Tibial nerve (tissue), 4 donors: ENCODE measurements around the gene DPP10.

ENCODE experiments used
- EP300 ChIP-seq, 2 donors: sonication (generic); formaldehyde crosslinking; IDR thresholded peaks; one replicate each; pipeline ENCODE4 v1.6.1; 2017; ENCODE audit warnings: antibody characterized with exemption in 2 of 2, mild to moderate bottlenecking in 1 of 2
- POLR2A ChIP-seq, 2 donors: fragments of 450-650 bp; IDR thresholded peaks; one replicate each; pipeline ENCODE4 v1.6.1; 2017; ENCODE audit warnings: antibody characterized with exemption in 2 of 2, mild to moderate bottlenecking in 2 of 2, moderate library complexity in 2 of 2
- TF ChIP-seq, protein P1 (sequence below), 5 experiments: fragments of 200-600 bp in 3 of 5; fragments of 450-650 bp in 2 of 5; sonication (generic) in 3 of 5; IDR thresholded peaks; one replicate each; pipeline ENCODE4 v1.5.1; 2016 to 2019; ENCODE audit warnings: antibody characterized with exemption in 5 of 5, mild to moderate bottlenecking in 3 of 5, moderate library complexity in 2 of 5

DNA sequence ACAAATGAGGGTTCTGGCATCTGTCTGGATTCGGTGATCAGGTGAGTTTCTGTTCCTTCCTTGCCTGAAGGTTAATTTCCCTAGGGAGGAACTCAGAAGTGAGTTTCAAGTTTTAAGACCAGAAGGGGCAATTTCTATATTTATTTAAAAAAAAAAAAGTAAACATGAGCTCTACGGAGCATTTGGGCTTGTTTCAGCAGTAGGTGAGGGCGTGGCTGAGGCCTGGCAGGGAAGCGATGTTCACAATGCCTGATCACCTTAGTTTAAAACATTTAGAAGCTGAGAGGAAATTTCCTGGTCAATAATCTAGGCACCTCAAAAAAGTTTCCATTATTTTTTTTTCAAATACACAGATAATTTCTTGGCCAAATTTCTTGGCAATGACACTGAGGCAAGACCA lies 629.1 kb downstream of the DPP10 start:
- TF ChIP-seq POLR2A (IDR thresholded peaks at IDR 0.05) (no peak), EP300 (IDR thresholded peaks at IDR 0.05) (no peak)
- TF ChIP-seq, protein P1, sequence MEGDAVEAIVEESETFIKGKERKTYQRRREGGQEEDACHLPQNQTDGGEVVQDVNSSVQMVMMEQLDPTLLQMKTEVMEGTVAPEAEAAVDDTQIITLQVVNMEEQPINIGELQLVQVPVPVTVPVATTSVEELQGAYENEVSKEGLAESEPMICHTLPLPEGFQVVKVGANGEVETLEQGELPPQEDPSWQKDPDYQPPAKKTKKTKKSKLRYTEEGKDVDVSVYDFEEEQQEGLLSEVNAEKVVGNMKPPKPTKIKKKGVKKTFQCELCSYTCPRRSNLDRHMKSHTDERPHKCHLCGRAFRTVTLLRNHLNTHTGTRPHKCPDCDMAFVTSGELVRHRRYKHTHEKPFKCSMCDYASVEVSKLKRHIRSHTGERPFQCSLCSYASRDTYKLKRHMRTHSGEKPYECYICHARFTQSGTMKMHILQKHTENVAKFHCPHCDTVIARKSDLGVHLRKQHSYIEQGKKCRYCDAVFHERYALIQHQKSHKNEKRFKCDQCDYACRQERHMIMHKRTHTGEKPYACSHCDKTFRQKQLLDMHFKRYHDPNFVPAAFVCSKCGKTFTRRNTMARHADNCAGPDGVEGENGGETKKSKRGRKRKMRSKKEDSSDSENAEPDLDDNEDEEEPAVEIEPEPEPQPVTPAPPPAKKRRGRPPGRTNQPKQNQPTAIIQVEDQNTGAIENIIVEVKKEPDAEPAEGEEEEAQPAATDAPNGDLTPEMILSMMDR (IDR thresholded peaks at IDR 0.05), result no peak
